NCI-H446 treated with DMSO at 0.1 percent for 48 hours (cell line): ENCODE results near the gene CPXM1.

ENCODE experiments used
- DNase-seq: peaks from one replicate; lab custom pipeline; 2025; lab: John Stamatoyannopoulos, UW

The CPXM1 gene

GRCh38 chr20:2763186-2763585, 37.2 kb downstream of the CPXM1 start:
- DNase-seq: no peak

DNA sequence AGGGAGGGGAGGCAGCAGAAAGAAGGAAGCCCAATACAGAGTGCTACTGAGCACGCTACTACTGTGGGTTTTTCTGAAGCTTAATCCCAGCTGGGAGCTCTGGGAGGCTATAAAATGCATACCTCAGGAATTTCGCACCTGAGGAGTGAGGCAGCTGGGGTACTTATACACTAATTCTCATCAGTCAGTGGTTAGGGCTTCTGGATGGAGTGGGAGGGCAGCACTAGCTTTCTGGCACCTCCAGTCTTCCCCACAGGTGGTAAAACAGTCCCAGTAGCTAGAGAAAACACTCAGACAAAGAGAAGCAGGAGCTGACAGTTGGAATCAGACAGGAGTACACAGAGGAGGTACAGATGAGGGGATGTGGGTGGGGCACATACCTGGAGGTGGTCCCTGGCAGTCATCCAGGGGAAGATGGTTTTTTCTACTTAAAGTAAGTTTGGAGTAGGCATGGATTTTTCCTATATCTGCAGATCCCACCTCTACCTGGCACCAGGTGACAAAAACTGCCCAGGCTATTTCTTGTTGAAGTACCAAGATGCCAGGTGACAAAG, 37.8 kb downstream of the CPXM1 start:
- no peak for DNase-seq

GRCh38 chr20:2761885-2762284, 38.5 kb downstream of the CPXM1 start:
- no peak for DNase-seq

GRCh38 chr20:2760952-2761305, 39.5 kb downstream of the CPXM1 start:
- no peak for DNase-seq

GRCh38 chr20:2760297-2760951, 40.0 kb downstream of the CPXM1 start:
- DNase-seq: no peak

DNA sequence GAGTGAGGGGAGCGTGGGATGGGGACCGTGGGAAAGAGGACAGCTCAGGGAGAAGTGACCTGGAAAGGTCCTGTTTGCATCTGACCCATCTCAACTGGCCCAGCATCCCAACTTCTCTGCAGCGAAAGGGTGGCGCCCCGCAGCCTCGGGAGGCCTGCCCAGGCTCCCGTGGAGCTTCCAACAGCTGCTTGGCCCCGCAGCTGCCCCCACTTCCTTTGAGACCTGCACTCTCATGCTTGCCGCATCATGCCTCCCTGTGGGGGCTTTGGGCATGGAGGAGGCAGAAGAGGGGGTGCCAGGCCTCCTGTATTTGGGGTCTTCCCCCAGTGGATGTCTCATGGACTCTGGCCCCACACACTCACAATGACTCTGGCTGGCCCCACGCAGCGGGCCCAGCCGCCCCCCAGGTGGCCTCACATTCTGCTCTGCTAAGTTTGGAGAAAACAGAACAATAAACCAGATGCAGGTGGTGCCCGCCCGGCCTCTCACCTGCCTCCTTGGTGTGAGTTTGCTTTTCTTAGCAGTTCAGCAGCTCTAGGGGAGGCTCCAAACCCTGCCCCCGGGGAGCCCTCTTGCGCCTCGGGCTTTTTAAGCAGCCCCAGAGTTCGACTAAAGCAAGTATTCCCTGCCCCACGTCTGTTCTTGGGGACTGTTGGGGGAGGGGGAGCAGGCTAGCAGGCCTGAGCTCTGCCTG, 40.7 kb downstream of the CPXM1 start:
- no peak for DNase-seq

DNA sequence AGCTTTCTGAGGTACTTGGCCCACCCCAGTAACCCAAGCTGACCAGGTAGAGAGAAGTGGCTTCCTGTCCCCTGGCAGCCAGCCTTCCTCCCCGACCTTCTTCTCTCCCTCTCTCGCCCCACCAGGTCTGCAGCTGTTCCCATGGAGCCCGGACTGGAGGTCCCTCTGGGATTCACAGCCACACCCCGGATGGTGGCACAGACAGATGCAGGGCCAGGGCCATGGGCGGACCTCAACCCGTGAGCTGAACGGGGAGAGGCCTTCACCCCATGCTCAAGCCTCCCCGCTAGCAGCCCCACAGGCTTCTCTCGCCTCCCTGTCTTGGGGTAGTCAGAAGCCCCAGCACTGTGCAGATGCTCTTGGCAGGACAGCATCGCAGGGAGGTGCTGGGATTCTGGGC, 41.3 kb downstream of the CPXM1 start:
- no peak for DNase-seq

GRCh38 chr20:2757969-2758368, 42.5 kb downstream of the CPXM1 start:
- DNase-seq: no peak

DNA sequence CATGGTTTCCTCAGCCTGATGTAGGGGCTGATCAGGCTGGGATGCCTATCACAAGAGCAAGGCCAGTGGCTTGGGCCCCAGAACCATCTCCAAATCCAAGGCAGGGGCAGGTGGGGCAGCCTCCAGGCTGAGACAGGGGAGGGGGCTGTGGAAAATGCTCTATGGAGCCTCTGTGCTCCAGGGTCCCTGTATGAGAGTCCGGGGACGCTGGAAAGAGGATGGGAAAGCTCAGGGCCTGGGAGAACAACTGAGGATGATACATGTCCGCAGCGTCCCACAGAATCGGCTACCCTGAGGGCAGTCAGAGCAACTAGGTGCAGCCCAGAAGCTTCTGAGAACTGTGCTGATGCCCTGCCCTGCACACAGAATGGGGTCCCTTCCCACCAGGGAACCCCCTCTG, 43.4 kb downstream of the CPXM1 start:
- no peak for DNase-seq

DNA sequence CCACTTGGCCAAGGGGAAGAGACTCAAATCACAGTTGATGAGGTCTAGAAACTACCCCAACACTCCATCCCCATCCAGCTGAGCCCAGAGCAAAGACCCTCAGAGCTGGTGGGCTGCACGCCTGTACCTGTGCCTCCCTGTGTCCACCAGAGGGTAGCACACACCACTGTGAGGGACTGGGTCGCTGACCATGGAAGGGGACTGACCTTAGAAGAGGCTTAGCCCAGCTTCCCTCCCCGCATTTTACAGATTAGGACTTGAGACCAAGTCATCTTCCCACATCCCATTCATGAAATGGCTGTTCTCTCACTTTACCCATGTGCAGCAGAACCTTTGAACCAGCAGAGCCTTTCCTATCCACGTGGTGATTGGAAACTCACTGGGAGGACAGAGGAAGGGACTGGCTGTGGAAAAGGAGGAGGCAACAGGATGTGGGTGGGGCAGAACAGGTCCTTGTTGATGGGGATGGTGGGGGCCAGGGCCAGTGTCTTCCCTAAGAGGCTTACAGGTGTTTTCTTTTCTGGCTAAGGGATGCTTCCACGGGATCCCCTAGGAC, 44.3 kb downstream of the CPXM1 start:
- DNase-seq: no peak

- no peak for DNase-seq
These were observed 44.9 kb downstream of the CPXM1 start for GRCh38 chr20:2755451-2756055.

- no peak for DNase-seq
These were observed 46.0 kb downstream of the CPXM1 start for GRCh38 chr20:2754424-2754823.

- DNase-seq: no peak
These were observed 46.9 kb downstream of the CPXM1 start for GRCh38 chr20:2753461-2754040.

DNA sequence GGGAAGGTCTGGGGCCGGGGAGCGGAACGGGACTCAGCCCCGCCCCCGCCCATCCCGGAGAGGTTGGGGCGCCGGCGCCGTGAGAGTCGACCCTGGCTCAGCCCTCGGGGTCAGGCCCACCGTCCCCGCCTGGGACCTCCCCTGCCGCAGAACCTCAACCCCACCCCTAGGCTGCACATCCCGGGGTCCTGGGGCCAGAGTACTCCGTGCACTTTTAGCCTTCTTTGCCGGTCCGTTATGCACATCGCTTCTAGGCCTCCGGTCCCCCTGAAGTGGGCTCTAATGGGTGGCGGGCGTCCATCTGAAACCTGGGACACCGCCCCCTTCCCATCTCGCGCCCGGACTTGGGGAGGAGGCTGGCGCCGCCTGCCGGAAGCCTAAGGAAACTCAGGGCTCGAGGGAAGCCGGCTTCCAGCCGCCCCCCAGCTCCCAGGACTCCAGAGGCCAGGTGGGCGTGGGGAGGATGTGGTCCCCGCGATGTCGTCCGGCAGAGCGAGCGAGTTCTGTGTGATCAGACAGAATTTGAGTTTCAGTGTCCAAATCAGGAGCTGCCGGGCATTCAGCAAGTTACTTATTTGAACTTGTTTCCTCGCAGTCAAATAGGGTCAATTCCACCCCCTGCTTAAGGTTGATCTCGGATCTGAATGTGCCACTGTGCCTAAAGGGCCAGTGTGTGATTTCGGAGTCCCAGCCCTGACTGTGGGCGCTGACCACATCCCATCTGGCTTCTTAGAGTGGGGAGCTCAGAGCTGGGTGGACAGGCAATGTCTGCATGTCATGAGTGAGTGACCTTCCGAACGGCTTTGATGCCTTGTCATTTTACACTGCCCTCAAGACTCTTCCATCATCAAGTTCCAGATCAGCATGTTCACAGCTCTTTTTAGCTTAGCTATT, 47.6 kb downstream of the CPXM1 start:
- DNase-seq: no peak

DNA sequence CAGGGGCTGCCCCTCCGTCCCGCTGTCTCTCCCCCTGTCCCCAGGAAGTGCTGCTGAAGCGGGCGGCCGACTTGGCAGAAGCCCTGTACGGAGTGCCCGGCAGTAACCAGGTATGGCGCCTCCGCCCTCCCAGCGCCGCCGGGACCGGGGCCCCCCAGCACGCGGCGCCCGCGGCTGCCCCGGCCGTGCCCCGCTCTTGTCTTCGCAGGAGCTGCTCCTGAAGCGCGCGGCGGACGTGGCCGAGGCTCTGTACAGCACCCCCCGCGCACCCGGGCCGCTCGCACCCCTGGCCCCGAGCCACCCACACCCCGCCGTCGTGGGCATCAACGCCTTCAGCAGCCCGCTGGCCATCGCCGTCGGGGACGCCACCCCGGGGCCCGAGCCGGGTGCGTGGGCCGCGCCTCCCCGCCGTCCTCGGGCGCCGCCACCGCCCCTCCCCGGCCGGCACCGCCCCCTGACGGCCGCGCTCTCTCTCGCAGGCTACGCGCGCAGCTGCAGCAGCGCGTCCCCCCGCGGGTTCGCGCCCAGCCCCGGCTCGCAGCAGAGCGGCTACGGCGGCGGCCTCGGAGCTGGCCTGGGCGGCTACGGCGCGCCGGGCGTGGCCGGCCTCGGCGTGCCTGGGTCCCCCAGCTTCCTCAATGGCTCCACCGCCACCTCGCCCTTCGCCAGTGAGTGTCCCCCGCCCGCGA, 48.4 kb downstream of the CPXM1 start:
- no peak for DNase-seq

DNA sequence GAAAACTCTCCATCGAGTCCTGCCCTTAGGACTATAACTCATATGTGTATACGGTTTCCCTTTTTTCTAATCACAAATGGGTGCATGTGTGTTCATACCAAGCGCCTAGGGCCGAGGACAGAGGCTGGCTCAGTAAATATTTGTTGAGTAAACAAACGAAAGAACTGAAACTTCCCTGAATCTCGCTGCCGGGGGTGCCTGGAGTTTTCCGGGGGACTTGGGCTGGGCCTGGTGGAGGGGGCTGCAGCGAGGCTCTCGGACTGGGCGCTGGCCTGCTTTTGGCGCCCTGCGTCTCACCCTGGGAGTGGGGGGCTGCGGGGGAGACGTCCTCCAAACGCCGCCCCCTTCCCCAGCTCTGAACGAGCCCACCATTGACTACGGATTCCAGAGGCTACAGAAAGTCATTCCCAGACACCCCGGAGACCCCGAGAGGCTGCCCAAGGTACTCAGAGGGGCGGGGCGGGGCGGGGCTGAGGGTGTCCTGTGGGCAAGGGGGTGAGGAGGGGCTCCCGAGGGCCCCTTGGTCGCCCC, 49.0 kb downstream of the CPXM1 start:
- DNase-seq: no peak

DNA sequence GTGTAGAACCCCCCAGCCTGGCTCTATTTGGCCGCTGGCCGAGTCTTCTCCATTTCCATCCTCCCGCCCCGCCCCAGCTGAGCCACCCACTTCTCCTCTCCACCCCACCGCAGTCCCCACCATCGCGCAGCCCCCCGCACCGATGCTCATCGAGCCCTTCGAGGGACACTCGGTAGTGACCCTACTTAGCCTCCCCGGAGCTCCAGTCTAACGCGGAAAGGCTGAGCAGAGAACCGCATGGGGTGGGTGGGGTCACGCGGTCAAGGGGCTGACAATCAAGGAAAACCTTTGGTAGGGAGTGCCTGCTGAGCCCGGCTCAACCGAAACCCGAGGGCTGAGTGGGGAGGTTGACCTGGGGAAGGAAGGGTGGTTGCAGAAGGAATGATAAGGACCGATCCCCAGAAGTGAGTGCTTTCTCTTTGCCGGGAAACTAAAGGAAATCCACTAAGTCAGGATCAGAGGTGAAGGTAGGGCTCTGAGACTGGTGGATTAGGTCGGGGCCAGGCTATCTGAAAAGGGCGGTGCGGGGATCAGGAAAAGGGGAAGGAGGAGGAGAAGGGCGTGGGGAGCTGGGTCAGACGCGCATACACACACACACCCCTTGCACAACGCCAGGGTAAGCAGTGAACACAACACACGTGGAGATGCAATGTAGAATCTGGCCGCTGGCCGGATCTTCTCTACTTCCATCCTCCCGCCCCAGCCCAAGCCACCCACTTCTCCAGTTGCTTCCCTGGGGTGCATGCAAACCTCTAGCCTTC, 49.8 kb downstream of the CPXM1 start:
- no peak for DNase-seq

GRCh38 chr20:2749951-2750490, 50.4 kb downstream of the CPXM1 start:
- no peak for DNase-seq

DNA sequence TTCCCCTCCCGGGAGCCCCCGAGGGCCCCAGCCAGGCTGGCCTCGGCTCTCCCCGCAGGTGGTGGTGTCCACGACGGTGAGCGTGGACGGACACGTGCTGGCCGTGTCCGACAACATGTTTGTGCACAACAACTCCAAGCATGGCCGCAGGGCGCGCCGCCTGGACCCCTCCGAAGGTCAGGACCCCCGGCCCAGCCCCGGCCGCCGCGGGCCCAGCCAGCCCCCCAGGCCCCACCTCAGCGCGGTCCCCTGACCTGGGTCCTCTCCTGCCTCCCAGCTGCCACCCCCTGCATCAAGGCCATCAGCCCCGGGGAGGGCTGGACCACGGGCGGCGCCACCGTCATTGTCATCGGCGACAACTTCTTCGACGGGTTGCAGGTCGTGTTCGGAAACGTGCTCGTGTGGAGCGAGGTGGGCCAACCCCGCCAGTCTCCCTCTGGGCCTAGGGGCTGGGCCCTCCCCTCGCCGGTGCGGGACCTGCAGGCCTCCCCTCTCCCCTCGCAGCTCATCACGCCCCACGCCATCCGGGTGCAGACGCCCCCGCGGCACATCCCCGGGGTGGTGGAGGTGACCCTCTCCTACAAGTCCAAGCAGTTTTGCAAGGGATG, 51.0 kb downstream of the CPXM1 start:
- no peak for DNase-seq
